Gastroesophageal sphincter (tissue), 3 donors: ENCODE results near the gene HLX.

Experiments
- CTCF ChIP-seq, 4 experiments: fragments of 200-600 bp in 2 of 4; fragments of 450-650 bp in 2 of 4; sonication (generic) in 1 of 4; IDR thresholded peaks; one replicate each; pipeline ENCODE4 v1.5.1; 2017 to 2019; ENCODE audit warnings: antibody characterized with exemption in 4 of 4, mild to moderate bottlenecking in 2 of 4, moderate library complexity in 2 of 4
- EP300 ChIP-seq: sonication (generic); formaldehyde crosslinking; IDR thresholded peaks from one replicate; pipeline ENCODE4 v1.6.1; 2017; ENCODE audit warnings: antibody characterized with exemption, mild to moderate bottlenecking
- POLR2A ChIP-seq, 2 donors: fragments of 450-650 bp; IDR thresholded peaks; one replicate each; pipeline ENCODE4 v1.6.1; 2017; ENCODE audit warnings: antibody characterized with exemption in 2 of 2, mild to moderate bottlenecking in 2 of 2, moderate library complexity in 1 of 2
- POLR2AphosphoS5 ChIP-seq: sonication (generic); formaldehyde crosslinking; IDR thresholded peaks from one replicate; pipeline ENCODE4 v1.6.1; 2017; ENCODE audit warnings: antibody characterized with exemption

GRCh38 chr1:220882061-220882891 lies 3.0 kb downstream of the HLX start:
- TF ChIP-seq EP300: no peak
- TF ChIP-seq CTCF (IDR thresholded peaks at IDR 0.05): peak in 1 of 4 experiments; percentile 15
- no peak for TF ChIP-seq POLR2A (IDR thresholded peaks at IDR 0.05)
- TF ChIP-seq POLR2AphosphoS5: no peak
